K562 (cell line): ENCODE data around the gene DYNLT5.
"Not testable (repeated sequence)": the region's sequence is repeated elsewhere in the genome, so short reads cannot be mapped to it uniquely, and the experiment has no call there.

Source experiments
- CREB1 ChIP-seq, 2 experiments: sonication (generic) in 1 of 2; formaldehyde crosslinking in 1 of 2; IDR thresholded peaks; 2 replicates each; pipeline versions ENCODE4 v1.6.1 to v1.8.0; 2012 to 2022; ENCODE audit warnings: inconsistent platforms in 1 of 2, mild to moderate bottlenecking in 1 of 2, missing genetic modification reagents in 1 of 2, moderate library complexity in 1 of 2
- KLF6 ChIP-seq: fragments of 250-450 bp; sonication (Bioruptor Pico); IDR thresholded peaks from 2 replicates; pipeline ENCODE4 v1.4.0; 2020; ENCODE audit warnings: mild to moderate bottlenecking, moderate library complexity, borderline replicate concordance
- REST ChIP-seq, 2 experiments: fragments of 450-650 bp; formaldehyde crosslinking in 1 of 2; IDR thresholded peaks; 2 replicates each; pipeline versions ENCODE4 v1.4.0 to v1.6.1; 2014 to 2020; ENCODE audit warnings: mild to moderate bottlenecking in 2 of 2, borderline replicate concordance in 1 of 2, low read depth in 1 of 2
- ZNF274 ChIP-seq: IDR thresholded peaks from 2 replicates; pipeline ENCODE4 v1.6.1; 2011; ENCODE audit warnings: low read depth, mild to moderate bottlenecking, low read length, moderate library complexity, borderline replicate concordance
- ZSCAN29 ChIP-seq: fragments of 450-650 bp; IDR thresholded peaks from 2 replicates; pipeline ENCODE4 v1.6.1; 2017

DNA sequence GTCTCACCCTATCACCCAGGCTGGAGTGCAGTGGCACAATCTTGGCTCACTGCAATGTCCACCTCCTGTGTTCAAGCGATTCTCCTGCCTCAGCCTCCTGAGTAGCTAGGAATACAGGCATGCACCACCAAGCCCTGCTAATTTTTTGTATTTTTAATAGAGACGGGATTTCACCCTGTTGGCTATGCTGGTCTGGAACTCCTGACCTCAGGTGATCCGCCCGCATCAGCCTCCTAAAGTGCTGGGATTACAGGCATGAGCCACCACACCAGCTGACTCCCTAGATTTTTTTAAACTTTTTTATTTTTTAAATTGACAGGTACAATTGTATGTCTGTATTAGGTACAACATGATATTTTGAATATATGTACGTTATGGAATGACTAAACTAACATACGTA is 17.7 kb upstream of the DYNLT5 start:
- not testable (repeated sequence) for TF ChIP-seq KLF6; CREB1 (IDR thresholded peaks at IDR 0.05); CREB1 (CRISPR knock-in tag; IDR thresholded peaks at IDR 0.05); REST (IDR thresholded peaks at IDR 0.05; ENCODE audit: borderline replicate concordance); REST (CRISPR knock-in tag; IDR thresholded peaks at IDR 0.05; ENCODE audit: low read depth); ZSCAN29; ZNF274
